Dermis microvascular lymphatic vessel endothelial cell (primary cell): ENCODE data around the gene ADSS1. TPM values are rescaled to one million over a fixed set of nuclear protein-coding genes. Genes with fewer than 3 reads are reported as not detected.
A peak's percentile ranks its signal among the peaks of the same experiment; 100 is the strongest.

Experiments
- DNase-seq, 2 donors: peaks; one replicate each; pipeline versions ENCODE4 v3.0.0 to v3.0.0-alpha.2; 2010; ENCODE audit warnings: low read depth in 2 of 2
- total RNA-seq: library from RNA; depleted of rRNA; stranded (reverse); fragments of >200 nt; gene quantifications from 2 replicates; pipeline ENCODE4 v1.2.1, GENCODE V29; 2014

Gene ADSS1
- total RNA-seq, 1 donor from 2014 or later, result 0.77 TPM

DNA sequence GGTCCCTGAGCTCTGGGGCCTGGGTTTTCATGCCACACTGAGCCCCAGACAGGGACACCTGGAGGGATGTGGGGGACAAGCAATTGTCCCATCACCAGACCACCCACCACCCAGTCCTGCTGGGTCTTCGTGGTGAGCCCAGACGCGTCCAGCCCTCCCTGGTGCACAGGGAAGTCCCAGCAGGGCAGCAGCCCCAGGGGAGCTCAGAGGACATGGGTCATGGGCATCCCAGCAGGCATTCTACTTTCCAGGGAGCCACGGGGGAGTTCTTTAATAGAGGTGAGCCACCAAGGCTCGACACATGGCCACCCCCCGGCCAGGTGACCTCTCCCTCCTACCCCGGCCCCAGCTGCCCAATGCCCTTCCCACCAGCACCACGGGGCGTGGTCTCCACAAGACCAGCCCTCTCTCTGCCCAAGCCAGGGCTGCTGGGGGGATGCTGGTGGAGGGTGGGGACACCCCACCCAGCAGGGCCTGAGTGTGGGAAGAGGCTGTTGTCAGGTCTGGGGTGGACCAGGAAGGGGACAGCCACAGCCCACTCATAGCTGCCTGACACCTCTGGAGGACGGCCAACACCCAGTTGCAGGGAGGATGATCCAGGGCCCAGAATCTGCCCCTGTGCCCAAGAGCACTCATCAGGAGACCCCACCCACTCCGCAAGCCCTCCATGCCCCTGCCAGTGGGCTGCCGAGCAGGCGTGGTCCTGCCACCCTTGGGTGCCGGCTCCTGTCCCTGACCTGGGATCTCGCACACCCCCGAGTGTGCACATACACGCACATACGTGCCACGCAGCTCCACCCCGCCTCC, 57.4 kb downstream of the ADSS1 start:
- DNase-seq, result no peak

DNA sequence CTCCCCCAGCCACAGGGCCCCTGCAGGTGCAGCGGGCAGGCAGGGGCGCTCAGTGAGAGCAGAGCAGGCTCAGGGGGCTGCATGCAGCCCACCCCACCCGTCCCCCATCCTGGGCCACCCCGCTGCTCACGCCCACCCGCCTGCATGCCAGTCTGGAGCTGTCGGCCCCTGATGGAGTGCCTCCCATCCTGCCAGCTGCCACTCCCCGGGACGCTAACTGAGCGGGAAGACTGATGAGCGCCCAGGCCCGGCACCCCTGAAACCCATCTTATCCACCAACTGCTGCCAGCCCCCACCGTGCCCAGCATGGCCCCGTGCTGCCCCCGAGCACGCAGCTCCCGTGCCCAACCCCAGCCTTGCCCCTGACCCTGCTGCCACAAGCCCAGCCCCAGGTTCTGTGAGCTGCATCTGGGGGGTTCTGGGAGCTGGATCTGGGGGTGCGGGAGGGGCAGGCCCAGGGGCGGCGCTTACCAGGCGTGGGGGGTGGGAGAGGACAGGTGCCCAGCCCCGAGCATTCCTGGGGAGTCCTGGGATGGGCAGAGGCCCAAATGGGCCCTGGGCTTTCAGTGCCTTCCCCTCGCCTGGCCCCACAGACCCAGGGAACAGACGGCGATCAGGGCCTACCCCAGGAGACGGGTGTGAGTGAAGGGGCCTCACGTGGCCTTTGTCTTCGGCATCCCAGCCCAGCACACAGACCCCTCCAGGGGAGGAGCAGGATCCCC, 58.2 kb downstream of the ADSS1 start:
- DNase-seq, result no peak

DNA sequence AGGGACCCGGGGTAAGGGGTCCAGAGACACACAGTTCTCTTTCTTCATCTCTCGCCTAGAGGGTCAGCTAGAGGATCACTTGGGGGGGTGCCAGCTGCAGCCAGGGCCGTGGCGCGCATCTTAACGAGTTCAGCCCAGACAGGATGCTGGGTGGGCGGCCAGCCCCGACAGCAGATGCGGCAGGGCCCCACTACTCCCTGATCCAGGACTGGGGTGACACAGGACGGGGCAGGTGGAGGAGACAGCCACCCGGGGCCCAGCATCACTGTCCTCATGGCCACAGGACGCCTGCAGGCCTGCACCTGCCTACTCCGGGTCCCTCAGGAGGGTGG, 58.7 kb downstream of the ADSS1 start:
- no peak for DNase-seq

- no peak for DNase-seq
Measured at GRCh38 chr14:104783484-104784217, 59.6 kb downstream of the ADSS1 start.

- DNase-seq, result no peak
Measured at GRCh38 chr14:104784218-104784568, 60.2 kb downstream of the ADSS1 start.

GRCh38 chr14:104784846-104785707, 61.0 kb downstream of the ADSS1 start:
- peak in 1 of 2 donors; percentile 58 for DNase-seq

GRCh38 chr14:104785708-104786080, 61.7 kb downstream of the ADSS1 start:
- no peak for DNase-seq

GRCh38 chr14:104786091-104786586, 62.1 kb downstream of the ADSS1 start:
- no peak for DNase-seq

DNA sequence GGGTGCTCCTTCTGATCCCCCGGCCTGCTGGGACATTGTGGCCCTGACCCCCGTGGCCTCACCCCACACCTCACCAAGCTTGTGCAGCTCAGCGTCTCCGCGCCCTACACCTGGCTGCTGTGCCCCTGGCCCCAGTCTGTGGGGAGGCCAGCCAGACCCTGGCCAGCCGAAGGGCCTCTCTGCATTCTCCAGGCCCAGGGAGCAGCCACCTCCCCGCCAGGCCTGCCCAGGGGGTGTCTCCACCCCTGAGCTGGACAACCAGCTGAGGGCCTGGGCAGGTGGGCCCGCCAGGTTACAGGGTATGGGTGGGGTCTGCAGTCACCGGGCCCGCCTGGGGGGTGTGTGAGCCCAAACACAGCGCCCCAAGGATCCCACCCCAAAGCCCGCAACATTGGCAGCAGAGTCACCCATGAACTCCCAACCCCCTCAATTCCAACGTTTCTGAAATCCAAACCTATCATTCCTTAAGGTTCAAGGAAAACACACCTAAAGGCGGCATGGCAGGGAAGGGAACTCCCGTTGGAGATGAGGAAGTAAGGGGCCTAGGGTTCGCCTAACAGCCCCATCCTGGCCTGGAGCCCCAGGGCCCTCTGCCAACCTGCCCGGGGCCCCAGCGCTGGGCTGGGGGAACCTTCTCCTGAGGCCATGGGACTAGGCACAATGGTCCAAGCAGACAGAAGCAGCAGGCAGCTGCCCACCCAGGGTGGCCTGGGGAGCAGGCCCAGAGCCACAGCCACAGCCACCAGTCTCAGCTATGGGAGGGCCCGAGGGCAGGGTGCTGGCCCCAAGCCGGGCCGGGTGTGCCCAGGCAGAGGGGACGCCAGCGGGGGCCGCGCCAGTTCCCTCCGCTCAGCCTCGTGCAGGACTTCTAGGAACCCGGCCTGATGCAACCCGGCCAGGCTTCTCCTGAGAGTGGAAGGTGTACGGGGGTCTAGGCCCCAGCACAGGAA, 63.0 kb downstream of the ADSS1 start:
- no peak for DNase-seq

DNA sequence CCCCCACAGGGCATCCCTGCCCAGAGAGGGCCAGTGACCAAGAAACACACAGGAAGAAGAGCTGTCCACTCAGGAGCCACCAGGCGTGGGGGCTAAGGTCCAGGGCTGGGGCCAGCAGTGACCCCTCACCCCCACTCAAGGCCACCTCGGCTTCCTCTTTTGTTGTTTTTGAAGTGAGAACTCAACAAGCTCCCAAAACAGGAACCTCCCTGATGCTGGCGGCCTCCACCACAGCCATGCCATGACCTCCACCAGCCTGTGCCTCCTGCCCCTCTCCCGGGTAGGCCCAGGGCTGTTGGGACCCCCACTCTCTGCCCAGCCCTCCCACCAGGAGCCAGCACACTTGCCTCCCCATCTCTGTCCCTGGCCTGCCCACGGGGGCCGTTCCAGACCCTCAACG, 63.7 kb downstream of the ADSS1 start:
- DNase-seq, result no peak

DNA sequence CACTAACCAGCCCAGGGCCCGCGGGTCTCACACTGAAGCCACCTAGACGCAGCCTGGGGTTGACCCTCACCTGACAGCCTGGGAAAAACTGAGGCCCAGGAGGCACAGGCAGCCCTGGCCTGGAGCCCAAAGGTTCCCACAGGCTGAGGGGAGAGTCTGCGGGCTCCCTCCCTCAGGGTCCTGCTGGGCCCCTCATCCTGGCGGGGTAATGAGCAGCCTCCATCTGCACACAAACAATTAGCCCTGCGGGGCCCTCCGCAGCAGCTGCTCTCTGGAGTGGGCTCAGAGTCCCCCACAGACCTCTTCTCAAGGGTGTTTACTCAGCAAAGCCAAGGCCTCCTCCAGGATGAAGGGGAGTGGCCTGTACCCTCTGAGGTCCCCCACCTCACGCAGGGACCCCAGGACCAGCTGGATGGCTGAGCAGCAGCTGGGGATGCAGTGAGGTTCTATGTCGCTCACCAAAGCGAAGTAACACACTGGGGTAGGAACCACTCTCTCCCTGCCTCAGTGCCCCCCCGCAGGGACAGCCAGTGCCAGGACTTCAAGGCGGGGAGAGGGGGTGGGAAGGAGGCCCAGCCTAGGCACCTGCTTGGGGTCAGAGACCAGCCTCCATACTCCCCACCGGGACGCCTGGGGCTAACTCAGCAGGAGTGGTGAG, 64.3 kb downstream of the ADSS1 start:
- no peak for DNase-seq

GRCh38 chr14:104788873-104789663, 65.0 kb downstream of the ADSS1 start:
- DNase-seq, result no peak

DNA sequence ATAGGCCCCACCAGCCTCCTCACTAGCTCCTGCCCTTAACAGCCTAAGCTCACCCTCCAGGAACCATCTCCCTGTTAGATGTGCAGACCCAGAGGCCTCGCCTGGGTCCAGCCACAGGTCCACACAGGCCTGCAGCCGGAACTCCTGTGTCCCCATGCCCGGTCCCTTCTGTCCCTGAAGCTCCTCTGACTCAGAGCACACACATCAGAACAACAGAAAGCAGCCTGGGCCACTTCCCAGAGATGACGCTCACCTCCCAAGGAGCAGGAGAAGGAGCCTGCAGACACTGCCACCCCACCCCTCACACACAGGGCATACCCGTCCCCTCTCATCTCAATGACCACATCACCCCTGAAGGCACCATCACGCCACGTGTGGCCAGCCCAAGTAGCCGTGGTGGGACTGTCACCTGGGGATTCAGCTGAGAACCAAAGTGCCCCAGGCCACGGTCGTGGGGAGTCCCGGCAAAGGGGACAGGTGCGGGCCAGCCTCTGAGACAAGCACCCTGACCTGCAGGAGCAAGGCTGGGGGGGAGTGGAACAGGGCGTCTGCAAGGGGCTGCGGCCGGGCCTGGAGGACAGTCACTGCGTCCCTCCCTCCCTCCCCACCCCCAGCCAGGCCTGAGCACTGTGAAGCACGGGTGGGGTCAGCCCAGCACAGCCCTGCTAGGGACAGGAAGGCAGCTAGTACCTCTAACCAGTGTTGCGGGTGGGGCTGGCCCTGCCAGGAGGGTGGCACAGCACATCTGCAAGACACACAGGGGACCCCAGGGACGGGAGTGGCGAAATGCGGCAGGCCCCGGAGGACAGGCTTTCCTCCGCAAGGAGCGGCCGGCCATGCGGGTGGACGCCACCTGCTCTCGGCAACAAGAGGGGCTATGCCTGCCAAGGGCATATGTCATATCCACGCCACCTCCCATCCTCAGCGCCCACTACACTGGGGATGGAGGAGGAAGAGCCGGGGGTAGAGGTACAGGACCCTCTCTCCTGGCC, 66.0 kb downstream of the ADSS1 start:
- no peak for DNase-seq

GRCh38 chr14:104791425-104791824, 67.4 kb downstream of the ADSS1 start:
- no peak for DNase-seq

DNA sequence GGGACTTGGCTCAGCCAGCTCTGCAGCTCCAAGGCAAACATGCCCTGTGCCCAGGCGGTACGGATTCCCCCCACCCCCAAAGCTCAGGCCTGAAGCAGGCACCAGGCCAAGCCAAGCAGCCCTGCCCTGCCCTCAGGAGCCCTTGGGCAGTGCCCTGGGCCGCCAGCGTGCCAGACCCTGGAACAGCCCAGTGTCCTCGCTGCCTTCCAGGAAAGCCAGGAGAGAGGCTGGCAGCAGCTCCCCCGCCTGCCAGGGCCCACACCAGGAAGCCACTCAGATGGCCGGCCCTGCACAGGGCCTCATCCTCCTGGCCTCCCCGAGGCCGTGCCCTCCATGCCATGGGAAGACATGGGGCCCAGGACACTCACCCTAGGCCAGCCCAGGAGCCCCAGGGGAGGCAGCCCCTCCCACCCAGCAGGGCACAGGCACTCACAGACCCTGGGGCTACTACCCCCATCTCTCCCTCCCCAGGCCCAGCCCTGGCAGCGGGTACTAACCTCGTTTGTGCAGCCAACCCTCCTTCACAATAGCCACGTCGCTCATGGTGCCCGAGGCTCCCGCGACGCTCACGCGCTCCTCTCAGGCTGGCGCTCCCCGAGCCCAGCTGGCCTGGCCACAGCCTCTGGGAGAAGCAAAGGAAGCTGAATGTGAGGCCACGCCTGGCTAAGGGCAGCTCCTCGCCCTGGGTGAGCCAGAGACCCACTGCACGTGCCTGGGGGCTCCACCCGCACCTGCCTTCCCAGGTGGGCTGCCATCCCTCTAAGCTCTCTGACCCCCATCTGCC, 68.3 kb downstream of the ADSS1 start:
- DNase-seq, result no peak

DNA sequence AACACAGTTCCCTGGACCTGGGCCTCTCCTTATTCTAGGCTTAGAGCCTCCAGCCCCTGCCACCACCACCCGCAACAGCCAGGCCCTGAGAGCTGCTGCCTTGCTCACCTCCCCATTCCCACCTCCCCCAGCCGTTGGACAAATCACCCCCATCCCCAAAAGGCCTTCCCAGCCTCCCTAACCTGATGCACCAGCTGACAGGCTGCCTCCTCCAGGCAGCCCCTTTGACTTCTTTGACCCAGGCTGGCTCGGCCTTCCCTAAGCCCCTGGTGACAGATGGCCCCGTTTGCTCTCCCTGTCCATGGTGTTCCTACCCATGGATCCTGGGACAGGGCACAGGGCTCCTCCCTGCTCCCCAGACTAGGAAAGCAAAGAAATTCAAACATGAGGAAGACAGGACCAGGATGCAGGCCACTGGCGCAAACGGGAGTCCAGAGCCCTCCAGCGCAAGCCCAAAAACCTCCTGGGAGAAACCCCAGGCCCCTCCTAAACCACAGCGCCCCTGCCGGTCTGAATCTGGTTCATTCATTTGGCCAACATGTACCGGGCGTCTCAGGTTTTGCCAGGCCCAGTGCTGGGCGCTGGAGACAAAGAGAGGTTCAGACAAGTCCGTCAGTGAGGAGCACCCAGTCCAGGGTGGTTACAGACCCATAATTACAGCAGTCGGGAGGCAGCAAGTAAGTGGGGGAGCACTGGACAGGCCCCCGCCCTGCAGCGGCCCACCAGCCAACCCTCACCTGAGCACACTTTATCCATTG, 69.1 kb downstream of the ADSS1 start:
- no peak for DNase-seq
